GM19438 (cell line): ENCODE results near the gene C1orf174.

Experiments used
- ATAC-seq: cut with Tn5 transposase; IDR thresholded peaks from one replicate; pipeline ENCODE4 v1.9.1; 2021; ENCODE audit warnings: low read depth; ENCODE audit not compliant: unreplicated experiment

C1orf174 gene

DNA sequence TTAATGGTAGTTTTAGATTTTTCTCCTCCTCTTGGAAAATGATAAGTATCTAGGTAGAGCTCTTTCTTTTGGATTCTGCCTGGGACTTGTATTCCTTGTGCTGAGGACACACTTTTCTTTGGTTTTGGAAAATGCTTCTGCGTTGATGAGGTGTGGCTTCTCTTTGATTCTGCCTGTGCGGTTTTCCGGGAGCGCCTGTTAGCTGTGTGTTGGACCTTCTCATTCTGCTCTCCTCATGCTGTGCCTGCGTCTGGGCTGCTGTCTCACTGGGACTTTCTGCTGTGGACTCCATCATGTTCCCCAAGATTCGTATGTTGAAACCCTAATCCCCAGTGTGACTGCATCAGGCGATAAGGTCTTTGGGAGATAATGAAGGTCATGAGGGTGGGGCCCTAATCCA, 21.0 kb downstream of the C1orf174 start:
- ATAC-seq: no peak

DNA sequence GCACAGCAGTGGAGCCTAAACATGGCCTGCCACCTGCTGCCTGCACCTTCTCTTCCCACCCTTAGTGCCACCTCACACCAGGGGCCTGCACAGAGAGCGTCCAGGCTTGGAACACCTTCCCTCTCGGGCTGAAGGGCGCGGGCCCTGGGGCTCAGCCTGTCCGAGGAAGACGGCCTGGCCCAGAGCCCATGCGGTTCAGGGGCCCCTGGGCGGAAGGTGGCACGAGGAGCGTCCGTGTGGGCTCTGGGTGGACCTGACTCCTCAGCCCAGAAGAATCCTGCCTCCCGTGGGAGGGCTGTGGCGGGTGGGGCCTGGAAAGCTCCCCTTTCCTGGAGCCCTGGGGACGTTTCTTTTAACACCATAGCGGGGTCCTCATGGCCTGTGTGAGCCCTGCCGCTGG, 23.4 kb downstream of the C1orf174 start:
- ATAC-seq: no peak

GRCh38 chr1:3874736-3875135, 25.3 kb downstream of the C1orf174 start:
- ATAC-seq: no peak

DNA sequence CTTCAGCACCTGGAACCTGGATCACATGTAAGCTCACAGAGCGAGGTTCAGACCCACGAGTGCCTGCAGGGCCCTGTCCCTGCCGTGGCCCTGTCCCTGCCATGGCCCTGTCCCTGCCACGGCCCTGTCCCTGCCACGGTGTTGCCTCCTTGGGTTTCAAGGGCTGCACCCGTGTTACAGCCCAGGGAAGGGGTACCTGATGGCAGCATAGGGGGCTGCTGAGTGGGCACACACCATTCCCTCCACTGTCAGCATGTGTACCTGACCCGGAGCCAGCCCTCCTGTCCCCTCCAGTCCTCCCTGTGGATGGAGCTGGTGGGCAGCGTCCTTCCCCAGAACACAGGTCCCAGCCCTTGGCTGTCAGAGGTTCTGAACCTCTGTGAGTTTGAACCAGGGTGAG, 27.5 kb downstream of the C1orf174 start:
- no peak for ATAC-seq

GRCh38 chr1:3871451-3871805, 28.6 kb downstream of the C1orf174 start:
- no peak for ATAC-seq

- ATAC-seq: no peak
Measured at GRCh38 chr1:3869751-3870301, 30.2 kb downstream of the C1orf174 start.

GRCh38 chr1:3868464-3869006, 31.5 kb downstream of the C1orf174 start:
- no peak for ATAC-seq

- ATAC-seq: no peak
Measured at GRCh38 chr1:3865606-3866160, 34.4 kb downstream of the C1orf174 start.

GRCh38 chr1:3864884-3865283, 35.2 kb downstream of the C1orf174 start:
- no peak for ATAC-seq

- ATAC-seq: no peak
Measured at GRCh38 chr1:3863231-3863935, 36.7 kb downstream of the C1orf174 start.

GRCh38 chr1:3858231-3858981, 41.7 kb downstream of the C1orf174 start:
- no peak for ATAC-seq

DNA sequence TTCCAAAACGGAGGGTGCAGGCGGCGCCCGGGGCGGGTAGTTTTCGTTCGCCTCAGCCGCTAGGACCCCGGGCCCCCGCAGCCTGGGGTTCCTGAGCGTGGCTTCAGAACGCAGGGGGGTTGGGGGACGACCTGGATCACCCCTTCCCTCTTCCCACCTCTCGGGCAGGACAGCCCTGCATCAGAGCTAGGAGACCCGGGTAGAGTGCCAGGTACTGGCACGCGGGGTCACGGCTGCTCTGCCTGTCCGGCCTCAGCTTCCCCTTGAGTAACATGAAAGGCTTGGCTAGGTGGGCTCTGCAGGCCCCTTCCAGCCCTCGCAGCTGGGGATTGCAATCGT, 42.3 kb downstream of the C1orf174 start:
- no peak for ATAC-seq

- ATAC-seq: peak; percentile 92
Measured at GRCh38 chr1:3856923-3857790, 42.9 kb downstream of the C1orf174 start, which contains the start of the genes CEP104 and DFFB. CEP104 (minus strand) TSS chr1:3857211; CDS start chr1:3852407, 4,804 bp downstream. DFFB (plus strand) TSS chr1:3857476; CDS start chr1:3857604, 128 bp downstream.

DNA sequence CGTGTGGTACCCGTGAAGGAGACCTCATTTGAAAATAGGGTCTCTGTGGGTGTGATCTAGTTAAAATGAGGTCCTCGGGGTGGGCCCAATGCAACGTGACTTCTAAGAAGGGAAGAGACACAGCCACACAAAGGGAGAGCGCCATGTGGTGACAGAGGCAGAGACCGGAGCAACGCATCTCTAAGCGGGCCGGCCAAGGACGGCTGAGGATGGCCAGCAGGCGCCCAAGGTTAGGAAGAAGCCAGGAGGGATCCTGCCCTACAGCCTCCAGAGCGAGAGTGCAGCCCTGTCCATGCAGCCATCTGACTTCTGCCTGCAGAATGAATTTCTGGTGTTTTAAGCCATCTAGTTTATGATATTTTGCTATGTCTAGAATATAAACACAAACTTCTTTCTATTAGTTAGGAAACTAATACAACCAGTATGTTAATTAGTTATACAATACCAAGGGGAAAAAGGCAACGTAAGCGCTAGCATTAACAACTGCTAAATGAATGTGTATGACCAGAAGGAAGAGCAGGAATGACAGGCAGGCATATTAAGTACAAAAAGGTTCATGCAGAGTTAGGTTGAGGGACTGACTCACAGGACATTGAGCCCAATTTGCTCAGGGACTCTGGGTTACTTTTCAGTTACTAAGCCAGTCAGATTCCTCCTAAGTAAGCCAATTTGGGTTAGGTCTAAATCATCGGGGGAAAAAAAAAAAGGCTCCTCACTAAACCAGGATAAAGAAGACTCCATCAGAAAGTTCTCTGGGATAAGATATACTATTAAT, 47.2 kb downstream of the C1orf174 start:
- ATAC-seq: no peak

- no peak for ATAC-seq
Measured at GRCh38 chr1:3852091-3852490, 48.0 kb downstream of the C1orf174 start.

DNA sequence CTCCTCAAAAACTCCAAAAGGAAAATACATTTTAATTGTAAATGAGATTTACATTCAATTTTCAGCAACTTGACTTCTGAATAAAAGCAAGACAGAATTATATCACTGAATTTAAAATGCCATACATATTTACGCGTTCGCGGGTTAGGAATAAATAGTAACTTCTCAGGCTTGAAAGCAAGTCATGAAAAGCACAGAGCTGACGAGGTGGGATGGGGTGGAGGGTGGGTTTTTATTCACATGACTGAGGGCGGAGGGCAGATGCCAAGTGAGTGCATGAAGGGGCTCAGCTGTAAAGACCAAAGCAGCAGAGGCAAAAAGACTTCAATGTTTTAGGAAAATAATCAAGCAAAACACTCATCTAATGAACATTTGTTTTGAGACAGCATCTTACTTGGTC, 48.8 kb downstream of the C1orf174 start:
- no peak for ATAC-seq

- ATAC-seq: no peak
Measured at GRCh38 chr1:3850857-3851256, 49.2 kb downstream of the C1orf174 start.

- ATAC-seq: no peak
Measured at GRCh38 chr1:3847081-3847480, 53.0 kb downstream of the C1orf174 start.

DNA sequence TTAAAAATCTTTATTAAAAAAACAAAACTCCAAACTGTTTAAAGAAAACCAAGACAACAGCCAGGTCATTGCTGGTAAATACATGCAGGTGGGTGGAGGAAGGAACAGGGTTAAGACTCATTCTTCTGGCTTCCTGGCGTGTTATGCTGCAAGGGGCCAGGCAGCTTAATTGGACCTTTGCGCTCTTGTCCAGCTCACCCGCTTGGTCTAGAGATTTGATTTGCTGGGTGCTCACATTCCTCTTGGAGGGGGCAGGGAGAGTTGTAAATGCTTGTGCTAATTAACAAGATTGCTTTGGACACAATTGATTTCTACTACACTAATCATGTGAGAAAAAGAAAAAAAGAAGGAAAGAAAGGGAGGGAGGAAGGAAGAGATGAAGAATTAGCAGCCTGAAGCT, 53.5 kb downstream of the C1orf174 start:
- ATAC-seq: no peak

- ATAC-seq: no peak
Measured at GRCh38 chr1:3842912-3843311, 57.2 kb downstream of the C1orf174 start.
